ENCODE results near the gene CCDC3. TPM values are rescaled to one million over a fixed set of nuclear protein-coding genes. Genes with fewer than 3 reads are reported as not detected.

CCDC3 gene
- total and polyA plus RNA-seq, 4 donors: 2.2 to 12.3 (median 6.6) TPM

GRCh38 chr10:12974491-12975199 lies 26.9 kb downstream of the CCDC3 start:
- TF ChIP-seq EGR1 (IDR thresholded peaks at IDR 0.05; ENCODE audit: low read depth in 2 of 2) (no peak), JUND (IDR thresholded peaks at IDR 0.05) (no peak), REST (IDR thresholded peaks at IDR 0.05) (no peak), HNF4G (IDR thresholded peaks at IDR 0.05) (no peak), RAD21 (IDR thresholded peaks at IDR 0.05) (no peak), MAX (IDR thresholded peaks at IDR 0.05) (no peak), NR2F2 (IDR thresholded peaks at IDR 0.05) (no peak), HNF4A (conservative IDR thresholded peaks at IDR 0.05) (no peak), FOXA2 (IDR thresholded peaks at IDR 0.05) (no peak), YY1 (IDR thresholded peaks at IDR 0.05) (no peak), ZBTB33 (IDR thresholded peaks at IDR 0.05) (no peak), CTCF (IDR thresholded peaks at IDR 0.05; ENCODE audit: low read depth, low read length, missing input control) (no peak), FOXA1 (IDR thresholded peaks at IDR 0.05) (no peak), GABPA (IDR thresholded peaks at IDR 0.05 in 1 of 2, conservative IDR thresholded peaks at IDR 0.05 in 1 of 2) (no peak), ATF3 (IDR thresholded peaks at IDR 0.05) (no peak), SP1 (IDR thresholded peaks at IDR 0.05) (no peak)
- H3K4me1 ChIP-seq (ENCODE audit: control insufficient read depth in 4 of 4, insufficient read depth in 4 of 4, low read length in 3 of 4): no peaks in the 10 kb centered on the region
- H3K27ac ChIP-seq (ENCODE audit: low read depth in 1 of 2, low read length in 2 of 2): no peak overlapping the region
- H3K9me3 ChIP-seq (ENCODE audit: control insufficient read depth in 4 of 4, low read length in 3 of 4): no peaks in the 10 kb centered on the region
- no peak for DNase-seq (ENCODE audit: low spot score)
- H3K36me3 ChIP-seq (ENCODE audit: control insufficient read depth in 4 of 4, insufficient read depth in 3 of 4, low read depth in 1 of 4, low read length in 3 of 4): no peaks in the 10 kb centered on the region
- WGBS: 85% methylated on average over 14 of the region's 14 CpGs
- H3K27me3 ChIP-seq (ENCODE audit: control insufficient read depth in 4 of 4, insufficient read depth in 4 of 4, low read length in 3 of 4): no peaks in the 10 kb centered on the region
- no peak overlapping the region for H3K4me3 ChIP-seq (ENCODE audit: low read depth in 1 of 3, low read length in 3 of 3)
- H3K9ac ChIP-seq (ENCODE audit: low read depth in 1 of 2, low read length in 2 of 2): no peak overlapping the region

Measured in liver (tissue), 9 donors.